HepG2 (cell line): ENCODE data around the gene TACC2. TPM values are rescaled to one million over a fixed set of nuclear protein-coding genes. Genes with fewer than 3 reads are reported as not detected.

Experiments used
- ARID4A ChIP-seq: sonication (generic); formaldehyde crosslinking; IDR thresholded peaks from 2 replicates; pipeline ENCODE4 v1.5.0; 2020; ENCODE audit warnings: mild to moderate bottlenecking, missing genetic modification reagents, borderline replicate concordance
- CHCHD3 ChIP-seq: sonication (generic); formaldehyde crosslinking; IDR thresholded peaks from 2 replicates; pipeline ENCODE4 v1.8.0; 2022; ENCODE audit warnings: mild to moderate bottlenecking, missing genetic modification reagents, moderate library complexity
- FIP1L1 ChIP-seq: fragments of 200-400 bp; formaldehyde crosslinking; IDR thresholded peaks from 2 replicates; pipeline ENCODE4 v1.6.1; 2018; ENCODE audit warnings: low read depth, mild to moderate bottlenecking, low read length, moderate library complexity, borderline replicate concordance; ENCODE audit not compliant: insufficient read depth
- SALL1 ChIP-seq: sonication (generic); formaldehyde crosslinking; IDR thresholded peaks from 2 replicates; pipeline ENCODE4 v1.8.0; 2022; ENCODE audit warnings: mild to moderate bottlenecking, missing genetic modification reagents
- SOX13 ChIP-seq, 3 experiments: fragments of 450-650 bp in 1 of 3; sonication (generic) in 1 of 3; formaldehyde crosslinking in 1 of 3; IDR thresholded peaks in 2 of 3; conservative IDR thresholded peaks in 1 of 3; 2 replicates each; pipeline versions ENCODE4 v1.5.0 to v1.6.1; 2016 to 2020; ENCODE audit warnings: antibody characterized with exemption in 1 of 3, mild to moderate bottlenecking in 1 of 3, missing compliant biosample characterization in 1 of 3, missing genetic modification reagents in 1 of 3, moderate library complexity in 1 of 3
- TBX3 ChIP-seq: fragments of 450-650 bp; IDR thresholded peaks from 2 replicates; pipeline ENCODE4 v1.6.1; 2017; ENCODE audit warnings: antibody characterized with exemption, mild to moderate bottlenecking, inconsistent platforms, borderline replicate concordance
- ZEB1 ChIP-seq: IDR thresholded peaks from 2 replicates; pipeline ENCODE4 v1.6.1; 2012; ENCODE audit warnings: mild to moderate bottlenecking, low read depth, inconsistent platforms; ENCODE audit not compliant: insufficient replicate concordance
- ZNF329 ChIP-seq: sonication (generic); formaldehyde crosslinking; IDR thresholded peaks from 2 replicates; pipeline ENCODE4 v1.9.0; 2021; ENCODE audit warnings: low read depth, mild to moderate bottlenecking, missing genetic modification reagents
- ZNF740 ChIP-seq: sonication (generic); formaldehyde crosslinking; IDR thresholded peaks from 2 replicates; pipeline ENCODE4 v1.4.0; 2020; ENCODE audit warnings: missing genetic modification reagents
- ZNF761 ChIP-seq: sonication (generic); formaldehyde crosslinking; conservative IDR thresholded peaks from 2 replicates; pipeline ENCODE4 v1.4.0; 2020; ENCODE audit warnings: mild to moderate bottlenecking, missing genetic modification reagents
- polyA plus RNA-seq, 8 experiments: library from polyadenylated mRNA; depleted of rRNA in 3 of 8; stranded (reverse) in 7 of 8; unstranded in 1 of 8; fragments of >200 nt; fragmentation: Illumina TruSeq in 4 of 8; extraction: Trizol in 4 of 8; gene quantifications; 2 replicates each; pipeline versions ENCODE4 v1.2.1 to v1.2.3, GENCODE V29; 2011 to 2016; ENCODE audit warnings: low read depth in 4 of 8, missing spikeins in 1 of 8, mixed read lengths in 1 of 8; ENCODE audit not compliant: insufficient read depth in 1 of 8
- total RNA-seq, 5 experiments: library from RNA; depleted of rRNA; stranded (reverse); fragments of >200 nt; fragmentation: Illumina TruSeq; extraction: Trizol; gene quantifications; 2 replicates each; pipeline ENCODE4 v1.2.3, GENCODE V29; 2016; ENCODE audit warnings: low read depth in 1 of 5
- TF ChIP-seq, protein P1 (sequence below): sonication (generic); formaldehyde crosslinking; IDR thresholded peaks from 2 replicates; pipeline ENCODE4 v1.4.0; 2020; ENCODE audit warnings: missing genetic modification reagents
- TF ChIP-seq, protein P2 (sequence below): fragments of 450-650 bp; IDR thresholded peaks from 2 replicates; pipeline ENCODE4 v1.6.1; 2016
- TF ChIP-seq, protein P3 (sequence below): sonication (generic); formaldehyde crosslinking; IDR thresholded peaks from 2 replicates; pipeline ENCODE4 v1.5.0; 2020; ENCODE audit warnings: mild to moderate bottlenecking, missing genetic modification reagents

TACC2 gene
- total and polyA plus RNA-seq, 2 of the 13 experiments (the other 11 are each of a cell fraction or from before 2014, with no cell fraction given) = 11.8 to 16.0 TPM

DNA sequence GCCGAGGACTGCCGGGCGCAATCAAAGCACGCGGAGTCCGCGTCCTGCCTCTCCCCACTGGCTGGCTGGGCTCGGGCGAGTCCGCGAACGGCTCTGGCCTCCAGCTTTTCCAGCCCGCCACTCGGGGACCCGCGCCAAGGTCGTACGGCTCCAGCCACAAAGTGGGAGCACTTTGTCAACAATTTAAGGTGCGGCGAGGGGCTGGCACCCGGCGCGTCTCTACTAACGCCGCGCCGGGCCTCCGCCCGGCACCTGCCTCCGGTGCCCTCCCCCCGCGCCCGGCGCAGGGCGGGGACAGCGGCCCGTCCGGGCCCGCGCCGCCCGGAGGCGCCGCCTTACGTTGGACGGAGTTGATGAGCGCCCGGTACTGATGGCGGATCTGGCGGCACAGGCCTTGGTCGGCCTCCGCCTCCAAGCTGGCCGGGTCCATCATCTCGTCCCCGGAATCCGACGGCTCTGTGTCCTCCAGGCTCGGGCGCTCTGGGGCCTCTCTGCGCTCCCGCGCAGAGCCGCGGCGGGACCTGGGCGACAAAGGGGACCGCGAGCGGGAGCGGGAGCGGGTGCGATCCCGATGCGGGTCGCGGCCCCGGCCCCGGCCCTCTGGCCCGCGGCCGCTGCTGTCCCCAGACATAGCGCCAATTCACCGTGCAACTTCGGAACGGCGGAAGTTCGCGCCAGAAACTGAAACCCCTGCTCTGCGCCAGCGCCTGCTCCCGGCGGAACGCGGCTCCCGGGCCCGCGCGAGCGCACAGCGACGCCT, 14.2 kb upstream of the TACC2 start, which contains the start of gene NSMCE4A (continued):
- TF ChIP-seq, protein P1, sequence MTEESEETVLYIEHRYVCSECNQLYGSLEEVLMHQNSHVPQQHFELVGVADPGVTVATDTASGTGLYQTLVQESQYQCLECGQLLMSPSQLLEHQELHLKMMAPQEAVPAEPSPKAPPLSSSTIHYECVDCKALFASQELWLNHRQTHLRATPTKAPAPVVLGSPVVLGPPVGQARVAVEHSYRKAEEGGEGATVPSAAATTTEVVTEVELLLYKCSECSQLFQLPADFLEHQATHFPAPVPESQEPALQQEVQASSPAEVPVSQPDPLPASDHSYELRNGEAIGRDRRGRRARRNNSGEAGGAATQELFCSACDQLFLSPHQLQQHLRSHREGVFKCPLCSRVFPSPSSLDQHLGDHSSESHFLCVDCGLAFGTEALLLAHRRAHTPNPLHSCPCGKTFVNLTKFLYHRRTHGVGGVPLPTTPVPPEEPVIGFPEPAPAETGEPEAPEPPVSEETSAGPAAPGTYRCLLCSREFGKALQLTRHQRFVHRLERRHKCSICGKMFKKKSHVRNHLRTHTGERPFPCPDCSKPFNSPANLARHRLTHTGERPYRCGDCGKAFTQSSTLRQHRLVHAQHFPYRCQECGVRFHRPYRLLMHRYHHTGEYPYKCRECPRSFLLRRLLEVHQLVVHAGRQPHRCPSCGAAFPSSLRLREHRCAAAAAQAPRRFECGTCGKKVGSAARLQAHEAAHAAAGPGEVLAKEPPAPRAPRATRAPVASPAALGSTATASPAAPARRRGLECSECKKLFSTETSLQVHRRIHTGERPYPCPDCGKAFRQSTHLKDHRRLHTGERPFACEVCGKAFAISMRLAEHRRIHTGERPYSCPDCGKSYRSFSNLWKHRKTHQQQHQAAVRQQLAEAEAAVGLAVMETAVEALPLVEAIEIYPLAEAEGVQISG (CRISPR knock-in tag) = peak; percentile 99
- TF ChIP-seq SOX13 (IDR thresholded peaks at IDR 0.05) (no peak), SOX13 (CRISPR knock-in tag; conservative IDR thresholded peaks at IDR 0.05 in 1 of 2, IDR thresholded peaks at IDR 0.05 in 1 of 2) (peak in 1 of 2 experiments; percentile 13; a peak in 2 of 4 replicates), FIP1L1 (0 out of 2 replicates have a peak, but pooled peaks have one; percentile 28), SALL1 (CRISPR knock-in tag) (peak; percentile 51), CHCHD3 (CRISPR knock-in tag) (0 out of 2 replicates have a peak, but pooled peaks have one; percentile 71), ARID4A (CRISPR knock-in tag) (peak; percentile 73; the same call in 1 of the 2 replicates), ZNF740 (CRISPR knock-in tag) (no peak), ZNF761 (CRISPR knock-in tag) (no peak; the same call in 1 of the 2 replicates), ZEB1 (no peak), ZNF329 (0 out of 2 replicates have a peak, but pooled peaks have one; percentile 28), TBX3 (no peak)
- TF ChIP-seq, protein P2, sequence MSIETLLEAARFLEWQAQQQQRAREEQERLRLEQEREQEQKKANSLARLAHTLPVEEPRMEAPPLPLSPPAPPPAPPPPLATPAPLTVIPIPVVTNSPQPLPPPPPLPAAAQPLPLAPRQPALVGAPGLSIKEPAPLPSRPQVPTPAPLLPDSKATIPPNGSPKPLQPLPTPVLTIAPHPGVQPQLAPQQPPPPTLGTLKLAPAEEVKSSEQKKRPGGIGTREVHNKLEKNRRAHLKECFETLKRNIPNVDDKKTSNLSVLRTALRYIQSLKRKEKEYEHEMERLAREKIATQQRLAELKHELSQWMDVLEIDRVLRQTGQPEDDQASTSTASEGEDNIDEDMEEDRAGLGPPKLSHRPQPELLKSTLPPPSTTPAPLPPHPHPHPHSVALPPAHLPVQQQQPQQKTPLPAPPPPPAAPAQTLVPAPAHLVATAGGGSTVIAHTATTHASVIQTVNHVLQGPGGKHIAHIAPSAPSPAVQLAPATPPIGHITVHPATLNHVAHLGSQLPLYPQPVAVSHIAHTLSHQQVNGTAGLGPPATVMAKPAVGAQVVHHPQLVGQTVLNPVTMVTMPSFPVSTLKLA = no peak
- TF ChIP-seq, protein P3, sequence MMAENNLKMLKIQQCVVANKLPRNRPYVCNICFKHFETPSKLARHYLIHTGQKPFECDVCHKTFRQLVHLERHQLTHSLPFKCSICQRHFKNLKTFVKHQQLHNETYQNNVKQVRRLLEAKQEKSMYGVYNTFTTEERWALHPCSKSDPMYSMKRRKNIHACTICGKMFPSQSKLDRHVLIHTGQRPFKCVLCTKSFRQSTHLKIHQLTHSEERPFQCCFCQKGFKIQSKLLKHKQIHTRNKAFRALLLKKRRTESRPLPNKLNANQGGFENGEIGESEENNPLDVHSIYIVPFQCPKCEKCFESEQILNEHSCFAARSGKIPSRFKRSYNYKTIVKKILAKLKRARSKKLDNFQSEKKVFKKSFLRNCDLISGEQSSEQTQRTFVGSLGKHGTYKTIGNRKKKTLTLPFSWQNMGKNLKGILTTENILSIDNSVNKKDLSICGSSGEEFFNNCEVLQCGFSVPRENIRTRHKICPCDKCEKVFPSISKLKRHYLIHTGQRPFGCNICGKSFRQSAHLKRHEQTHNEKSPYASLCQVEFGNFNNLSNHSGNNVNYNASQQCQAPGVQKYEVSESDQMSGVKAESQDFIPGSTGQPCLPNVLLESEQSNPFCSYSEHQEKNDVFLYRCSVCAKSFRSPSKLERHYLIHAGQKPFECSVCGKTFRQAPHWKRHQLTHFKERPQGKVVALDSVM = peak; percentile 95
